IPS-18c (cell line): Measurements from ENCODE around the gene PTPRN2.

ENCODE experiments used
- H3K4me3 ChIP-seq: 2 replicates; pipeline ENCODE4 v1.7.0; 2013; ENCODE audit warnings: low read depth, mild to moderate bottlenecking, low read length, moderate library complexity; ENCODE audit not compliant: insufficient read depth
- H3K9me3 ChIP-seq: one replicate; pipeline ENCODE4 v1.6.1; 2013; ENCODE audit warnings: mild to moderate bottlenecking, low read length, moderate library complexity; ENCODE audit not compliant: control insufficient read depth, insufficient read depth

Gene PTPRN2

DNA sequence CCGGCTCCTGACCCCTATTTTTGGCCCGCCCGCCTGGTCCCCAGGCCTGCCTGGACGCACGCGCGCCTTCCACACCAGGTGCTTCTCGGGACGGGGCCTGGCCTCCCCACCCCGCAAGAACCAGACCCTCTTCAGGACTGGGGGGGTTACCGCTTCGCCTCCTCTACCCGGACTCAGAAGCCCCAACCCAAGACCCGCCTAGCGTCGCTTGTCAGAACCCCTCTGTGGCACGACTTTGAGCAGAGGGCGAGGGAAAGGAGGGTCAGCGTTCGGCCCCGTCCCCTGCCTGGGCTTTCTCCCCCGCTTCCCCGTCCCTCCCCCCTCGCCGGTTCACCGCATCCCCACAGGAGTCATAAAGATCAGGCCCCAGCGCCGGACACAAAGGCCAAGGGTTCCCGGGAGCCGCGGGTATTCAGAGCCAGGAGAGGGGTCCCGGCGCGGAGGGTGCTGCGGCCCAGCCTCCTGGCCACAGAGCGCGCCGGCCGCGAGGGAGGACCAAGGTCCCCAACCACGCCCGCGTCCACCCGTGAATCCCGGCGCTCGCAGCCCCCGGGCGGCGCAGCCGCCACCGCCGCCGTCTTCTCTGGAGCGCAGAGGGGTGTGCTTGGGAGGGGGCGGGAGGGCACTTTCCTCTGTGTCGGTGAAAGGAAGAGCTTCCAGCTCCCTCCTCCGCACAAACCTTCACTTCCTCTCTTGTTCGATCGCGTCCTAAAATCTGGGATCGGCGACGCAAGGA, 898.9 kb downstream of the PTPRN2 start:
- H3K9me3 ChIP-seq = peaks cover 33% of the 10 kb centered on the region
- peak overlapping the region; percentile 31; the same call in 1 of the 2 replicates for H3K4me3 ChIP-seq

DNA sequence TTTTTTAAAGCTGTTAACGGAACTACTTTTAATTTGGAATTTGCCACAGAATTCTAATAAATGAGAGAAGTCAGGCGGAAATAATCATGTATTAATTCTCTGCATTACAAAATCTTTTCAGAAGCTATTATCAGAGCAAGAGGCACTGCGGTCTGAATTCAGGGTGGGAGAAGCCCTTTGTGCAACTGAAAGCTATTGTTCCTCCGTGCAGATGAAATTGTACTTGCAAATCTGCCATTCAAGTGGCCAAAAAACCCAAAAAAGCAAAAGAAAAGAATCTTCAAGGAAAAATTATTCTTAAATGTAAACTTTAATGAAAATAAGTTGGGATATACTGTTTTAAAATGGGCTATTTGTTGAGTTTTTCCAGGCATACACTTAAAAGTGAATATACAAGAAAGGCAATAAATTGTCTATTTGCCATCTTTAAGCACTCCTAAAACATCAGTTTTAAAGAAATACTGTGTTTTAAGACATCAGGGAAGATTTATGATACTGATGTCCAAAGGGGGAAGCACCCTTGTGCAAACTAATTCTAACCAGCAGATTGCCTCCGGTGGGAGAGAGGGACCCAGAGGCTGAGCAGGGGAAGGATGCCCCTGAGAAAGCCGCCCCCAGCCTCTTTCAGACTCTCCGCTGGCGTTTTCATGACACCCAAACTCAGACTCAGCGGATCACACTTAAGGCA, 899.6 kb downstream of the PTPRN2 start:
- H3K9me3 ChIP-seq = peaks cover 32% of the 10 kb centered on the region
- H3K4me3 ChIP-seq = no peak overlapping the region

DNA sequence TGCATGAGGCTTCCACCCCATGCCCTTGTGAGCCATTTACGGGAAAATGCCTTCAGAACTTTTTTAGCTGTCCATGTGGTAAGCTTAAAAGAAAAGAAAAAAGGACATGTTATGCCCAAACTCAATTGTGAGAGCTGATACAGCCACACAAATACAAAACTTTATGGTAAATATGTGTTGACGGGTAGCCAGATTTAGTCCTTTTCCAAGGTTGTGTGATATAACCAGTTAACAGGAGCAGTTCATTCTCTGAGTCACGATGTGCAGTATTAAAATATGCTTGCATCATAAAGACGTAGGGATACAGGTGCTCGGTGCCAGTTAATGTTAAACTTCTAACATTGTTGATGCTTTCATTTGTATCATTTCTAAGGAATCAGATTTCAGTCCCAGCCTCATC, 900.5 kb downstream of the PTPRN2 start:
- H3K4me3 ChIP-seq = no peak overlapping the region
- H3K9me3 ChIP-seq = peaks cover 37% of the 10 kb centered on the region

DNA sequence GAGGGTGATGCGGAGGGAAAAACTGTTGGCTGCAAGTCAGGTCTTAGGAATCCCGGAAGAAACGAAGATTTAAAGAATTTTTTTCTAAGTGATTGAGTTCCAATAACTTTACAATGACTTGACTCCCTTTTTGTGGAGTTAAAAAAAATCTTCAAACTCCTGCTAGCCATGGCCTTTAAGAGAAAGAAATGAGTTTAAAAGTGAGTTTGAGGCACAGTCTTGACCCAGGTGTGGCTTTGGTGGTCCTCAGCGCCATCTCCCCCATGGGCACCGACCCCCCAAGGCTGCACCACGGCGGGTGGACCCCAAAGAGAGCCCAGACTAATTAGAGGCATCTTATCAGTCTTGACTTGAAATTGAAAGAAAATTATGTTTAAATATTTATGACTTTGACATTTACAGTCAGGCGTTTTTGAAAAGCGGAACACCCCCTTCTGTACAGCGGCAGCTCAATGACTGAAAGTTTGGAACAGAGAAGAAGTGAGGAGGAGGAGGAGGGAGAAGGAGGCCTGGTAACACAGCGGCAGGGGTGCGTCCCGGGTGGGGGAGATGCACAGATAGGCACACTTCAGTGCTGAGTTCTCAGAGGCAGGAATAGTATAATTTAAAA, 901.2 kb downstream of the PTPRN2 start:
- no peak overlapping the region for H3K4me3 ChIP-seq
- H3K9me3 ChIP-seq = peaks cover 37% of the 10 kb centered on the region

DNA sequence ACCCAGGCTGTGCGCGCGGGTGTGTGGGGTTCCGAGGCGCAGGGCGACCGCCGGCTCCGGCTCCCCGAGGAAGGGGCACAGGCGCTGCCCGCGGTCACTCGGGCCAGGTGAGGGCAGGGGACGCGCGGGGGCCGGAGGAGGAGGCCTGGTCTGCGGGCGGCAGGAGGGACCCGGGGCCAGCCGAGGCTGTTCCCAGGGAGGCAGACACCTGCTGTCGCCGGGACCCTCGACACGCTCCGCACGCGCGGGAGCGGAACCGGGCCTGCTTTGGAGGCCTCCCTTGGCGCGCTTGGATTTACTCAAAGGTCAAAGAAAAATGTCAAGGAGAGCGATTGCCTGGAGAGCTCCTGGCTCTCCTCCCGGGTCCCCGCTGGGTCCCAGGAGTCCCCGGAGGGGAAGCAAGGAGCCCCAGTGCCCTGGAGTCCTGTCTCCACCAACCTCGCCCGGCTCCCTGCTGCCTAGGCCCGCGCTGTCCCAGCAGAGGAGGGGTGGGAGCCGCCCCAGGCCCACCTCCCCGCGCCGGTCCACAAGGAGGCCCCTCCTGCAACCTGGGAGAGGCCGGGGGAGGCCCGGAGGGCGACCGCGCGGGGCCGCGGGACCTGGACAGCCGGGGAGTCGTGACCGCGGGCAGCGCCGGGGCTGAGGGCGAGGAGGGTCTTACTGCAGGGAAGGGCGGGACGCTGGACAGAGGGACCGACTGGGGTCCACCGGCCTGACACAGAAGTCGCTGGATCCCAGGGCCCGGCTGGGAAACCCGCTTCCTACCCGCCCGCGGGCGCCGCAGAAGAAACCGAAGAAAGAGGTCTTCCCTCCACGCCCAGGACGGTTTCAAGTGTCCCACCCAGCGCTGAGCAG, 902.0 kb downstream of the PTPRN2 start:
- H3K4me3 ChIP-seq = no peak overlapping the region
- H3K9me3 ChIP-seq = peaks cover 37% of the 10 kb centered on the region

DNA sequence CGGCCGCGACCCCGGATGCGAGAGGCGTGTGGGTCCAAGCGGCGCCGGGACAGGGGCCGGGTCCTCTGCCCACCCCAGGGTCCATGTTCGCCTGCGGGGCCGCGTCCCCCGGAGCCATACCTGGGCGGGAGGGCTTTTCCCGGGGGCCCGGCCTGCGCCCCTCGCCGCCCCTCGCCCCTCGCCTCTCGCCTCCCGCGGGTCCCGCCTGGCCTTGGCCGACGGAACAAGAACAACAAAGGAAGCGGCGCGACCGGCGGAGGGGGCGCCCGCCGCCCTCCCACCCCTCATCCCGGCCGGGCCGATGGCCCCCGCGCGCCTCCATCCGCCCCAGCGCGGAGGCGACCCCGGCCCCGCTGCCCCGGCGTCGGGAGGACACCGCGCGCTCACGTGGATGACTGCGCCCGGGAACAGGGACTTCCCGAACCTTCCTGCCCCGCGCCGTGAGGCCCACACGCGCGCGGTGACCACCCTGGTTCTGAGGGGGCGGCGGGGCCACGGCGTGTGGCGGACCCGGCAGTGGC, 902.7 kb downstream of the PTPRN2 start:
- peak overlapping the region; percentile 9; the same call in 1 of the 2 replicates for H3K4me3 ChIP-seq
- H3K9me3 ChIP-seq = peaks cover 32% of the 10 kb centered on the region

DNA sequence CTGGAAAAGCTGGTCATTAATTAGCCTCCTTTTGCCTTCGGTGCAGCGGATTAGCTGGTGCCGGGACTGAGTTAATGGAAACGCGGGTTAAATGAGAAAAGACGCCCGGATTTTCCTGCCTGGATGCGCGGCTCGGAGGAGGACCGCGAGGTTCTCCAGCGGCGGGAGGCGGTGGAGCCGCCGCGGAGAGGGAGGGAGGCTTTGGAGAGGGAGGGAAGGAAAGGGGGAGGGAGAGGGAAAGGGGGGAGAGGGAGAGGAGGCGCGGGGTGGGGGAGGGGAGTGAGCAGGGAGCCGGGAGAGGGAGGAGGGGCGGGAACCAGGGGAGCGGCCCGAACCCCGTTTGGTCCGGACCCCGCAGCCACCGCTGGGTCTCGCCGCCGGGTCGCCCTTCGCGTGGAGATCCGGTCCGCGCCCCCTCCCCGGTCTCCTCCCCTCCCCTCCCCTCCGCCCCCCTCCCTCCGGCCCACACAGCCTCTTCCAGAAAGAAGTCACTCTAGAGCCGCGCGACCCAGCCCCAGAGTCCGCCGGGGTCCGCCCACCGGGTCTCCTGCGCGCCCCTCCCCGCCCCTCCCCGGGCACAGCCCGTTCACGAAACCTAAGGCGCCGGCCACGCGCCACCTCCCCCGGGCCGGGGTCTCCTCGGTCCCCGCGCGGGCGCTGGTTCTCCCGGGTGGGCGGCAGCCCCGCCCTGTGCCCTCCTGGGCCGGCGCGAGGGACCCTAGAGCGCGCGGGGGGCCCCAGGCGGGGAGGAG, 903.3 kb downstream of the PTPRN2 start:
- Histone ChIP-seq H3K4me3 (peak overlapping the region; percentile 9; the same call in 1 of the 2 replicates), H3K9me3 (peaks cover 31% of the 10 kb centered on the region)

DNA sequence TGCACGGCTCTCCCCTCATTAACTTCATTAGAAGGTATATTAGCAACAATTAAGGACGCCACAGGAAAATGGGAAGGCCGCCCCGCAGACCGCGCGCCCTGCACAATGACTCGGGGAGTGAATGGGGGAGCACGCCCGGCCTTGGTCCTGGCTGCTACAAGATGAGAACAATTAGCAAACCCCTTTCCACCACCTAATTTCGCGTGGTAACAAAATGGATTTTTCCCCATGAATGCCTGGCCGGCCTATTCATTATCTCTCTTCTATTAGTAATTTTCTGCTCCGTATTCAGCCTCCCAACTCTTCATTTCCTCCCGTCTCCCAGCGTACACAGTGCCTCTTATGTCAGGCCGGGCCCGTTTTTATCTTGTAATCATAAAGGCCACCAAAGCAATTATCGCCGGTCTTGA, 903.9 kb downstream of the PTPRN2 start:
- Histone ChIP-seq H3K9me3 (peaks cover 28% of the 10 kb centered on the region), H3K4me3 (no peak overlapping the region; the same call in 1 of the 2 replicates)

DNA sequence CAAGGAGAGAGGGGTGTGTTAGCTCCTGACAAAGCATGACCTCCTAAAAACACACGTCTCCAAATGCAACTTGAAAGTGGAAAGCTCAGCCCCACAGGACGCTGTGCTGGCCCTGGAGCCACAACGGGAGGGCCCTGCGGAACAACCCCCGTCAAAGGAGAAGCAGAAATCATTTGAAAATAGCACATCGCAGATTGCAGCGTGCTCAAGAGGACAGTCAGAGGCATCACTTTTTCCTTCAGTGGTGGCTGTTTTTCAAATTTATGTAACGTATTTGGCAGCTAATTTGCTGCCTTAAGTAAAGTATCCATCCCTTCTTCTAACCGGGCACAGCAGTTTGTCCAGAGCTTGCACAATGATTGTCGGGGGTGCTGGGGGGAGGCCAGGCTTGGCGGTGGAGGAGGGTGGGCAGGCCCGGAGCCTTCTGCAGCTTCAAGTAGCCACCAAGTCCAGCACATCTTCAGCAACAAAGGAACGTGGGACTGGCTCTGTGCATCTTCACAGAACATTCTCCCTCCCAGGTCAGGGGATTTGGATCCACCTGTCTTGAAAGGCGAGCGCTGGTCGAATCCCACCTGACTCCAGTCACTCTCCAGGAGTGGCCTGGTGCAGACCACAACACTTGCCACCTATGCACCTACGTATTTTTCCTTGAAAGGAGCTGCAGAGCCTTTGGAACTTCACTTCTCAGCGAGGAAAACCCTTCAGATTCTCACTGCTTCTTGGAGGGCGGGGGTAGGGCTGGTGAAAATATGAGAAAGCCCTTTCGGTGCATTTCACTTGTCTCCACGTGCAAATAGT, 904.5 kb downstream of the PTPRN2 start:
- Histone ChIP-seq H3K9me3 (peaks cover 30% of the 10 kb centered on the region), H3K4me3 (no peak overlapping the region)

DNA sequence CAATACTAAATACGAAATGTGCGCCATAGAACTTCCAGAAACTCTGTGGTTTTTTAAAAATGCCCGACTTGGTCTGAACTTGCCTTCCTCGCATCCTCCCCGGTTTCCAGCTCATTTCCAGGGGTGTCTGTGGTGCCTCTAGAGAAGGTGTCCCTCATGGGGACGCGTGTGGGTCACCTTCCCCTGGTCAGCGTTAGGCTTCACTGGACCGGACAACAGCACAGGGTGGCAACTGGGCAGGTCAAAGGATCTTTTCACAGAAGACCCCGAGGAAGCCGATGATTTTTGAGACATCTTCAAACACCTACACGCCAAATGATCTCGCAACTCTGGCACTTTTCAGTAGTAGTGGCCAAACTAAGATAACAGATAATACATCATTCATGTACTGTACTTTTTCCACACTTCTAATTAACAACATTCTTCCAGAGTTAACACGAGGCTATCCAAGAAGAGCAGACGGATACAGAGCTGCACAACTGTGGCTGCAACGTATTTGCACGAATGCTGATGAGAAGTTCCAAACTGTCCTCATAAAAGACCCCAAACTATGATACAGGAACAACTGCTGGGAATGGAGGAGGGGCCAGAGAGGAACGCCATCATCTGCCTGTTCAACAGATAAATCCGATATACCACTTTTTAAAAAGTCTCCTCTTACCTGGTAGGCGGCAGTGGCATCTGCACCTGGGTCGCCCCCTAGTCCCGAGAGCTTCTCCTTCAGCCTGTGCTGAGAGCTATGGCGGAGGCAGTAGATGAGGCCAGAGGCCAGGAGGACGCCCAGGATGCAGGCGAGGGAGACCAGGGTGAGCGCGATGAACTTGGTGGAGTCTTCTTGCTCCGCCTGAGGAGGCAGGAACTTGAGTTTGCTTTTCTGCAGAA, 905.3 kb downstream of the PTPRN2 start:
- H3K4me3 ChIP-seq = no peak overlapping the region
- H3K9me3 ChIP-seq = peaks cover 34% of the 10 kb centered on the region

DNA sequence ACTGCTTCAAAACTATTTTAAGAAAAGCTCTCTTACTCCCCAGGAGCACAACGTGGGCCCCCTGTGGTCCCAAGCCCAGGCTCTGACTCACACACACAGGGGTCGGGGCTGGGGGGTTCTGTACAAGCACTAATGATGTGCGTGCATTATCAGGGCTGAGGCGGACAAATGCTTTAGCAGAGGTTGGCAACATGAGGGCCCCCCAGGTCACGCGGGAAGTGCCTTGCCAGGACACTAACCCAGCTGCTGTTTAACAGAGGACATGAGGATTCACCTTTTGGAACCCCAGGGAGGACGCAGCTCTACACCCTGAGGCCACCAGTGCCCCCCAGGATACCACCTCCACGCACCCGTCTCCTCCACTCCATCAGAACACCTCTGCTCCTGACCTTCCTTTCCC, 908.0 kb downstream of the PTPRN2 start:
- H3K4me3 ChIP-seq = no peak overlapping the region
- H3K9me3 ChIP-seq = peaks cover 29% of the 10 kb centered on the region

DNA sequence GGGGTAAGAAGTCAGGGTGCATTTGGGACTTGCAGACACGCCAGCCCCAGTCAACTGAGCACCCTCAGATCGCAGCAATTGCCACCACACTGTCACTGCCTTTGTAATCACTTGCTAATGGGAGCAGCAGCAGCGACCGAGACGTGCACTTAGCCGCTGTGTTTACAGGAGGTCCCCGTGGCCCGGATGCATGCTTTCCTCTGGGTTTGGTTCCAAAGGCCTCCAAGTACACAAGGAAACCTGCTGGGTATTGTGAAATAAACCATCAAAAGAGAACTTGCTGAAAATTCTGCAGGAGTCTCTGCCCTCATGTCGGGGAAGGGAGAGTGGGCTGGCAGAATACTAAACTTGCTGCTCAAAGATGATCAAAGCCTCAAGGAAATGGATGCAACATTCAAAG, 909.1 kb downstream of the PTPRN2 start:
- peaks cover 38% of the 10 kb centered on the region for H3K9me3 ChIP-seq
- no peak overlapping the region for H3K4me3 ChIP-seq

DNA sequence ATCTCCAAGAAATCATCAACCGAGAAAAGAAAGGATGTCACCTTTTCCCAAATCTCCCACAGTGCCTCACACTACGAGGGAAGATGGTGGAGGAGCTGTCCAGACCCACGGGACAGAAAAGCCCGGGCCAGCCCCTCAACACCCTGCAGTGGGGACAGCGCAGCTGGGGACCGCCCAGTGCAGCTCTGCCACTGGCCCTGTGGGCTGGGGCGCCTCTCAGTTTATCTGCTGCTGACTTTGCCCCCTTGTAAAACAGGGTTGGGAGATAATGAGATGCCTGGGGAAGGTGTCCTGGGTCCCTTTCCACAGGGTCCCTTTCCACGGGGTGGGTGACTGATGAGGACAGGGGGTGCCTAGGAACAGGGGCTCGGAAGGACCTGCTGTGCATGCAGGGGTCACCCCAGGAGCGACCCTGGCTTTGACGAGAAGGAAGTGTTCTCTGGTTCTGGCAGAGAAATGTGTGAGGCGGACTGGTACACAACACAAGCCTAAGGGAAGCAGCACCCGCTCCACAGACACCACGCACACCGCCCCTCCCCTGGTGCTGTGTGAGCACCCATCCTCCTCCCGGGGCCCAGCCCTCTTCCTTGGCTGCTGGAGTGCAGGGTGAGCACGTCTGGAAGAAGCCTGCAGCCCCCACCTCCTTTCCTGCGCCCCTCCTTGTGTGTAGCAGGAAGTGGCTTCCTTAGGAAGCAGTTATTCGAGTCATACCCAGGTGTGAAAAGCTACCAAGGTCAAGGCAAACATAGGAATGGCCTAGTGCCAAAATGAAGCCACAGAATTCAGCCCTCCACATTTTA, 911.0 kb downstream of the PTPRN2 start:
- no peak overlapping the region for H3K4me3 ChIP-seq
- peaks cover 38% of the 10 kb centered on the region for H3K9me3 ChIP-seq

DNA sequence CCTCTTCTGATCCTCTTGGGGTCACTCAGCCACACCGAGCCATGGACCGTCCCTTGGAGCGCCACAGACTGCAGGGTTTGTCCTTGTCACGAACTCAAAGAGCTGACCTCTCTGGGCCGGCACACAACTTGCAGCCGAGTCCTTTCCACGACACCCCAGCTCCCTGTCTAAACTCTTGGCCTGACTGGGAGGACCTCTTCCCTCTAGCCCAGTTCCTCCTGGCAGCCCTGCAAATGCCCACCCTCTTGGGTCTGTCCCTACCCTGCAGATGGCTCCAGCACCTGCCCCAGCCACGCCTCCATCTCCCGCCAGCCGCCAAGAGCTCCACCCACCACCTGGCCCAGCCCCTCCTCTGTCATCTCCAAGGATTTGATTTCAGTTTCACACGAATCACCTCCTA, 911.6 kb downstream of the PTPRN2 start:
- H3K4me3 ChIP-seq = no peak overlapping the region
- peaks cover 43% of the 10 kb centered on the region for H3K9me3 ChIP-seq
